Esophagus muscularis mucosa (tissue), 3 donors: ENCODE results near the gene ASPSCR1.

ENCODE experiments used
- POLR2A ChIP-seq: fragments of 450-650 bp; IDR thresholded peaks from one replicate; pipeline ENCODE4 v1.6.1; 2017; ENCODE audit warnings: antibody characterized with exemption, moderate library complexity, mild to moderate bottlenecking, low read depth
- TF ChIP-seq, protein P1 (sequence below), 3 experiments: fragments of 200-600 bp in 2 of 3; fragments of 450-650 bp in 1 of 3; sonication (generic) in 2 of 3; IDR thresholded peaks; one replicate each; pipeline ENCODE4 v1.5.1; 2017 to 2019; ENCODE audit warnings: antibody characterized with exemption in 3 of 3, mild to moderate bottlenecking in 2 of 3, moderate library complexity in 1 of 3

GRCh38 chr17:81928544-81929252 is 48.7 kb upstream of the ASPSCR1 start:
- TF ChIP-seq POLR2A: no peak
- TF ChIP-seq, protein P1, sequence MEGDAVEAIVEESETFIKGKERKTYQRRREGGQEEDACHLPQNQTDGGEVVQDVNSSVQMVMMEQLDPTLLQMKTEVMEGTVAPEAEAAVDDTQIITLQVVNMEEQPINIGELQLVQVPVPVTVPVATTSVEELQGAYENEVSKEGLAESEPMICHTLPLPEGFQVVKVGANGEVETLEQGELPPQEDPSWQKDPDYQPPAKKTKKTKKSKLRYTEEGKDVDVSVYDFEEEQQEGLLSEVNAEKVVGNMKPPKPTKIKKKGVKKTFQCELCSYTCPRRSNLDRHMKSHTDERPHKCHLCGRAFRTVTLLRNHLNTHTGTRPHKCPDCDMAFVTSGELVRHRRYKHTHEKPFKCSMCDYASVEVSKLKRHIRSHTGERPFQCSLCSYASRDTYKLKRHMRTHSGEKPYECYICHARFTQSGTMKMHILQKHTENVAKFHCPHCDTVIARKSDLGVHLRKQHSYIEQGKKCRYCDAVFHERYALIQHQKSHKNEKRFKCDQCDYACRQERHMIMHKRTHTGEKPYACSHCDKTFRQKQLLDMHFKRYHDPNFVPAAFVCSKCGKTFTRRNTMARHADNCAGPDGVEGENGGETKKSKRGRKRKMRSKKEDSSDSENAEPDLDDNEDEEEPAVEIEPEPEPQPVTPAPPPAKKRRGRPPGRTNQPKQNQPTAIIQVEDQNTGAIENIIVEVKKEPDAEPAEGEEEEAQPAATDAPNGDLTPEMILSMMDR (IDR thresholded peaks at IDR 0.05): no peak
